Measurements from ENCODE around the gene CENPQ. TPM values are rescaled to one million over a fixed set of nuclear protein-coding genes. Genes with fewer than 3 reads are reported as not detected.

Gene CENPQ
- polyA plus RNA-seq, 10 donors = 7.6 to 13.6 (median 8.4) TPM

GRCh38 chr6:49504666-49505065 lies 41.5 kb downstream of the CENPQ start:
- no peak for DNase-seq

GRCh38 chr6:49506569-49507111 lies 43.5 kb downstream of the CENPQ start:
- DNase-seq = no peak

- DNase-seq = no peak
Observed at GRCh38 chr6:49509342-49509741, 46.2 kb downstream of the CENPQ start.

GRCh38 chr6:49513153-49513989 lies 50.2 kb downstream of the CENPQ start:
- DNase-seq = no peak

GRCh38 chr6:49514571-49515484 lies 51.7 kb downstream of the CENPQ start:
- DNase-seq = no peak

- DNase-seq = no peak
Observed at GRCh38 chr6:49515485-49516146, 52.4 kb downstream of the CENPQ start.

- no peak for DNase-seq
Observed at GRCh38 chr6:49516147-49516505, 53.0 kb downstream of the CENPQ start.

GRCh38 chr6:49517919-49518318 lies 54.7 kb downstream of the CENPQ start:
- DNase-seq = no peak

GRCh38 chr6:49519660-49520059 lies 56.5 kb downstream of the CENPQ start:
- no peak for DNase-seq

GRCh38 chr6:49522710-49523593 lies 59.8 kb downstream of the CENPQ start:
- DNase-seq = no peak

- no peak for DNase-seq
Observed at GRCh38 chr6:49523901-49524300, 60.7 kb downstream of the CENPQ start.

- DNase-seq = no peak
Observed at GRCh38 chr6:49524541-49524940, 61.4 kb downstream of the CENPQ start.

GRCh38 chr6:49526598-49526997 lies 63.4 kb downstream of the CENPQ start:
- no peak for DNase-seq

GRCh38 chr6:49527320-49527719 lies 64.2 kb downstream of the CENPQ start:
- no peak for DNase-seq

- no peak for DNase-seq
Observed at GRCh38 chr6:49528571-49528970, 65.4 kb downstream of the CENPQ start.

GRCh38 chr6:49530141-49530776 lies 67.1 kb downstream of the CENPQ start:
- no peak for DNase-seq

GRCh38 chr6:49531774-49532569 lies 68.8 kb downstream of the CENPQ start:
- peak; percentile 32 to 63 (median 52) for DNase-seq

- DNase-seq = no peak
Observed at GRCh38 chr6:49535795-49536194, 72.6 kb downstream of the CENPQ start.

GRCh38 chr6:49539102-49539501 lies 75.9 kb downstream of the CENPQ start:
- DNase-seq = no peak

- DNase-seq = no peak
Observed at GRCh38 chr6:49540614-49541013, 77.4 kb downstream of the CENPQ start.
